Vagina (tissue), 2 donors: Measurements from ENCODE around the gene IQSEC1. TPM values are rescaled to one million over a fixed set of nuclear protein-coding genes. Genes with fewer than 3 reads are reported as not detected.

Experiments
- DNase-seq, 2 donors: peaks; one replicate each; pipeline ENCODE4 v3.0.0-alpha.2; 2017; ENCODE audit errors: extremely low spot score in 2 of 2
- H3K27ac ChIP-seq: fragments of 200-600 bp; sonication (generic); one replicate; pipeline ENCODE4 v1.5.1; 2019
- H3K27me3 ChIP-seq: fragments of 200-600 bp; sonication (generic); one replicate; pipeline ENCODE4 v1.5.1; 2019
- H3K36me3 ChIP-seq, 2 donors: fragments of 200-600 bp; sonication (generic); one replicate each; pipeline ENCODE4 v1.5.1; 2017 to 2019
- H3K4me1 ChIP-seq: fragments of 200-600 bp; sonication (generic); one replicate; pipeline ENCODE4 v1.5.1; 2019
- H3K4me3 ChIP-seq, 2 donors: fragments of 200-600 bp; sonication (generic); 1 replicate in 1 of 2; 2 replicates in 1 of 2; pipeline ENCODE4 v1.5.1; 2016 to 2019
- H3K9me3 ChIP-seq: fragments of 200-600 bp; sonication (generic); one replicate; pipeline ENCODE4 v1.5.1; 2019
- CTCF ChIP-seq, 3 experiments: fragments of 450-650 bp in 2 of 3; fragments of 200-600 bp in 1 of 3; sonication (generic) in 1 of 3; IDR thresholded peaks; one replicate each; pipeline ENCODE4 v1.5.1; 2017 to 2019; ENCODE audit warnings: antibody characterized with exemption in 3 of 3, mild to moderate bottlenecking in 2 of 3, moderate library complexity in 2 of 3
- POLR2A ChIP-seq, 2 donors: fragments of 450-650 bp; IDR thresholded peaks; one replicate each; pipeline ENCODE4 v1.6.1; 2017; ENCODE audit warnings: antibody characterized with exemption in 2 of 2, mild to moderate bottlenecking in 2 of 2, moderate library complexity in 2 of 2
- POLR2AphosphoS5 ChIP-seq, 2 donors: sonication (generic); formaldehyde crosslinking; IDR thresholded peaks; one replicate each; pipeline ENCODE4 v1.9.0; 2017; ENCODE audit warnings: antibody characterized with exemption in 2 of 2, mild to moderate bottlenecking in 2 of 2, low read depth in 1 of 2; ENCODE audit not compliant: insufficient read depth in 1 of 2
- intact Hi-C: fragments of 100-400 bp; cut with DNase I; formaldehyde crosslinking; loops from one replicate; pipeline ENCODE4 v1.15.1; 2023
- total RNA-seq: library from RNA; depleted of rRNA; stranded (reverse); fragments of >200 nt; gene quantifications from one replicate; pipeline ENCODE4 v1.2.3, GENCODE V29; 2016

Gene IQSEC1
- total RNA-seq, 1 donor from 2014 or later = 34.9 TPM

- H3K27me3 ChIP-seq = no peaks in the 10 kb centered on the region
- TF ChIP-seq POLR2A (IDR thresholded peaks at IDR 0.05) (no peak), CTCF (IDR thresholded peaks at IDR 0.05) (no peak), POLR2AphosphoS5 (IDR thresholded peaks at IDR 0.05; ENCODE audit: insufficient read depth in 1 of 2, low read depth in 1 of 2) (no peak)
- no peak for DNase-seq
- intact Hi-C loops = no loop called here
- peak overlapping the region; percentile 25 for H3K27ac ChIP-seq
- H3K4me3 ChIP-seq = no peak overlapping the region
- no peaks in the 10 kb centered on the region for H3K9me3 ChIP-seq
- no peaks in the 10 kb centered on the region for H3K36me3 ChIP-seq
- peaks cover 5% of the 10 kb centered on the region for H3K4me1 ChIP-seq
Observed at GRCh38 chr3:13010780-13011572, 62.3 kb downstream of the IQSEC1 start.

GRCh38 chr3:13009946-13010315 is 63.3 kb downstream of the IQSEC1 start:
- H3K4me1 ChIP-seq = peaks cover 5% of the 10 kb centered on the region
- no peak overlapping the region for H3K4me3 ChIP-seq
- intact Hi-C loops = loop anchor here (10.0 kb wide), 1 partner anchor 1945 kb away; no protein-coding TSS in a partner anchor
- no peaks in the 10 kb centered on the region for H3K36me3 ChIP-seq
- no peaks in the 10 kb centered on the region for H3K9me3 ChIP-seq
- TF ChIP-seq CTCF (IDR thresholded peaks at IDR 0.05) (no peak), POLR2A (IDR thresholded peaks at IDR 0.05) (no peak), POLR2AphosphoS5 (IDR thresholded peaks at IDR 0.05; ENCODE audit: insufficient read depth in 1 of 2, low read depth in 1 of 2) (no peak)
- no peaks in the 10 kb centered on the region for H3K27me3 ChIP-seq
- no peak overlapping the region for H3K27ac ChIP-seq
- DNase-seq = no peak

GRCh38 chr3:13009132-13009945 is 63.9 kb downstream of the IQSEC1 start:
- no peak for TF ChIP-seq POLR2A (IDR thresholded peaks at IDR 0.05)
- peak in 1 of 2 donors; percentile 51 for TF ChIP-seq POLR2AphosphoS5 (IDR thresholded peaks at IDR 0.05; ENCODE audit: insufficient read depth in 1 of 2, low read depth in 1 of 2)
- TF ChIP-seq CTCF (IDR thresholded peaks at IDR 0.05) = no peak
- no peaks in the 10 kb centered on the region for H3K9me3 ChIP-seq
- H3K27me3 ChIP-seq = no peaks in the 10 kb centered on the region
- intact Hi-C loops = loop anchor here (10.0 kb wide), 1 partner anchor 1945 kb away; no protein-coding TSS in a partner anchor
- H3K27ac ChIP-seq = no peak overlapping the region
- no peaks in the 10 kb centered on the region for H3K36me3 ChIP-seq
- H3K4me1 ChIP-seq = peaks cover 5% of the 10 kb centered on the region
- H3K4me3 ChIP-seq = no peak overlapping the region
- DNase-seq = no peak

- intact Hi-C loops = loop anchor here (10.0 kb wide), 1 partner anchor 1944 kb away; no protein-coding TSS in a partner anchor
- peaks cover 5% of the 10 kb centered on the region for H3K4me1 ChIP-seq
- H3K9me3 ChIP-seq = no peaks in the 10 kb centered on the region
- no peak overlapping the region for H3K4me3 ChIP-seq
- H3K27me3 ChIP-seq = no peaks in the 10 kb centered on the region
- DNase-seq = no peak
- no peak overlapping the region for H3K27ac ChIP-seq
- H3K36me3 ChIP-seq = no peaks in the 10 kb centered on the region
- no peak for TF ChIP-seq POLR2AphosphoS5 (IDR thresholded peaks at IDR 0.05; ENCODE audit: insufficient read depth in 1 of 2, low read depth in 1 of 2)
- no peak for TF ChIP-seq CTCF (IDR thresholded peaks at IDR 0.05)
- no peak for TF ChIP-seq POLR2A (IDR thresholded peaks at IDR 0.05)
Observed at GRCh38 chr3:13008155-13008995, 64.9 kb downstream of the IQSEC1 start.
